ENCODE measurements around the gene SLC34A3. TPM values are rescaled to one million over a fixed set of nuclear protein-coding genes. Genes with fewer than 3 reads are reported as not detected.

The SLC34A3 gene
- polyA plus RNA-seq, 3 donors: 2.8 to 6.0 (median 5.2) TPM

Other genes starting within 250 kb of the SLC34A3 start
- under 1 TPM; 0.03 to 0.23 (median 0.12) TPM for gene LCNL1, start 247.9 kb upstream of the SLC34A3 start, polyA plus RNA-seq (ENCODE audit: insufficient read length in 3 of 3)
- gene PAXX, start 238.5 kb upstream of the SLC34A3 start, polyA plus RNA-seq (ENCODE audit: insufficient read length in 3 of 3): 10 to 100 TPM; 22.3 to 27.0 (median 24.4) TPM
- gene CLIC3, start 234.3 kb upstream of the SLC34A3 start, polyA plus RNA-seq (ENCODE audit: insufficient read length in 3 of 3): under 1 TPM in 2 of 3 donors, not detected in 1; 0.36 to 0.38 TPM
- 10 to 100 TPM; 42.0 to 49.0 (median 46.3) TPM for gene ABCA2, start 202.7 kb upstream of the SLC34A3 start, polyA plus RNA-seq (ENCODE audit: insufficient read length in 3 of 3)
- under 1 TPM in 1 of 3 donors, not detected in 2; 0.06 TPM for gene FUT7, start 198.8 kb upstream of the SLC34A3 start, polyA plus RNA-seq (ENCODE audit: insufficient read length in 3 of 3)
- 10 to 100 TPM; 16.3 to 20.1 (median 18.7) TPM for gene NPDC1, start 184.7 kb upstream of the SLC34A3 start, polyA plus RNA-seq (ENCODE audit: insufficient read length in 3 of 3)
- 1 to 10 TPM; 2.9 to 3.9 (median 3.3) TPM for gene ENTPD2, start 176.8 kb upstream of the SLC34A3 start, polyA plus RNA-seq (ENCODE audit: insufficient read length in 3 of 3)
- 1 to 10 TPM; 5.4 to 6.2 (median 5.9) TPM for gene SAPCD2, start 160.3 kb upstream of the SLC34A3 start, polyA plus RNA-seq (ENCODE audit: insufficient read length in 3 of 3)
- gene UAP1L1, start 153.4 kb upstream of the SLC34A3 start, polyA plus RNA-seq (ENCODE audit: insufficient read length in 3 of 3): 1 to 10 TPM; 3.5 to 5.4 (median 3.8) TPM
- gene MAN1B1, start 143.9 kb upstream of the SLC34A3 start, polyA plus RNA-seq (ENCODE audit: insufficient read length in 3 of 3): 10 to 100 TPM; 43.6 to 48.3 (median 47.0) TPM
- gene DPP7, start 116.2 kb upstream of the SLC34A3 start, polyA plus RNA-seq (ENCODE audit: insufficient read length in 3 of 3): 10 to 100 TPM; 11.8 to 19.8 (median 11.9) TPM
- gene GRIN1, start 91.7 kb upstream of the SLC34A3 start, polyA plus RNA-seq (ENCODE audit: insufficient read length in 3 of 3): not detected
- not detected for gene LRRC26, start 60.9 kb upstream of the SLC34A3 start, polyA plus RNA-seq (ENCODE audit: insufficient read length in 3 of 3)
- gene TMEM210, start 58.8 kb upstream of the SLC34A3 start, polyA plus RNA-seq (ENCODE audit: insufficient read length in 3 of 3): not detected
- gene ANAPC2, start 42.3 kb upstream of the SLC34A3 start, polyA plus RNA-seq (ENCODE audit: insufficient read length in 3 of 3): 10 to 100 TPM; 29.1 to 34.5 (median 31.9) TPM
- gene SSNA1, start 42.2 kb upstream of the SLC34A3 start, polyA plus RNA-seq (ENCODE audit: insufficient read length in 3 of 3): 10 to 100 TPM; 41.4 to 52.2 (median 43.2) TPM
- gene TPRN, start 30.2 kb upstream of the SLC34A3 start, polyA plus RNA-seq (ENCODE audit: insufficient read length in 3 of 3): 10 to 100 TPM; 12.8 to 15.5 (median 13.2) TPM
- 10 to 100 TPM; 39.7 to 44.3 (median 42.6) TPM for gene TMEM203, start 25.3 kb upstream of the SLC34A3 start, polyA plus RNA-seq (ENCODE audit: insufficient read length in 3 of 3)
- gene NDOR1, start 25.2 kb upstream of the SLC34A3 start, polyA plus RNA-seq (ENCODE audit: insufficient read length in 3 of 3): 1 to 10 TPM; 7.6 to 8.2 (median 8.2) TPM
- gene RNF208, start 8.7 kb upstream of the SLC34A3 start, polyA plus RNA-seq (ENCODE audit: insufficient read length in 3 of 3): 1 to 10 TPM; 5.1 to 7.2 (median 5.2) TPM
- gene CYSRT1, start 5.7 kb upstream of the SLC34A3 start, polyA plus RNA-seq (ENCODE audit: insufficient read length in 3 of 3): 1 to 10 TPM; 3.1 to 6.6 (median 5.6) TPM
- 1 to 10 TPM; 3.0 to 8.0 (median 4.6) TPM for gene RNF224, start 3.4 kb upstream of the SLC34A3 start, polyA plus RNA-seq (ENCODE audit: insufficient read length in 3 of 3)
- 100 to 1,000 TPM; 332 to 418 (median 352) TPM for gene TUBB4B, start 10.4 kb downstream of the SLC34A3 start, polyA plus RNA-seq (ENCODE audit: insufficient read length in 3 of 3)
- 1 to 10 TPM in 2 of 3 donors, under 1 TPM in 1; 0.75 to 1.6 (median 1.1) TPM for gene STPG3, start 20.4 kb downstream of the SLC34A3 start, polyA plus RNA-seq (ENCODE audit: insufficient read length in 3 of 3)
- 10 to 100 TPM; 45.5 to 54.0 (median 51.3) TPM for gene NELFB, start 24.4 kb downstream of the SLC34A3 start, polyA plus RNA-seq (ENCODE audit: insufficient read length in 3 of 3)
- 1 to 10 TPM; 3.7 to 4.3 (median 4.2) TPM for gene TOR4A, start 46.8 kb downstream of the SLC34A3 start, polyA plus RNA-seq (ENCODE audit: insufficient read length in 3 of 3)
- 1 to 10 TPM; 5.3 to 7.5 (median 6.4) TPM for gene NRARP, start 71.4 kb downstream of the SLC34A3 start, polyA plus RNA-seq (ENCODE audit: insufficient read length in 3 of 3)
- 1 to 10 TPM; 8.7 to 9.2 (median 8.9) TPM for gene EXD3, start 192.3 kb downstream of the SLC34A3 start, polyA plus RNA-seq (ENCODE audit: insufficient read length in 3 of 3)
- 1 to 10 TPM; 3.9 to 4.9 (median 4.8) TPM for gene NOXA1, start 192.5 kb downstream of the SLC34A3 start, polyA plus RNA-seq (ENCODE audit: insufficient read length in 3 of 3)
- gene ENTPD8, start 210.5 kb downstream of the SLC34A3 start, polyA plus RNA-seq (ENCODE audit: insufficient read length in 3 of 3): under 1 TPM; 0.19 to 0.34 (median 0.25) TPM
- 10 to 100 TPM; 51.0 to 58.8 (median 57.3) TPM for gene NSMF, start 228.4 kb downstream of the SLC34A3 start, polyA plus RNA-seq (ENCODE audit: insufficient read length in 3 of 3)

Data from right renal cortex interstitium (tissue), 3 donors.